ENCODE measurements around the gene PASD1.

The PASD1 gene

GRCh38 chrX:151723156-151723760 lies 159.8 kb downstream of the PASD1 start:
- TF ChIP-seq CTCF (IDR thresholded peaks at IDR 0.05; ENCODE audit: low read depth, low read length), result no peak
- no peak for DNase-seq

GRCh38 chrX:151724563-151725337 lies 161.3 kb downstream of the PASD1 start:
- Histone ChIP-seq H3K27me3 (ENCODE audit: insufficient read depth, low read depth, severe bottlenecking) (peaks cover 69% of the 10 kb centered on the region), H3K36me3 (no peaks in the 10 kb centered on the region), H3K27ac (no peak overlapping the region), H3K4me3 (ENCODE audit: low read depth, low read length) (no peak overlapping the region), H3K9me3 (ENCODE audit: severe bottlenecking) (no peaks in the 10 kb centered on the region)
- no peak for TF ChIP-seq CTCF (IDR thresholded peaks at IDR 0.05; ENCODE audit: low read depth, low read length)
- no peak for DNase-seq

More at GRCh38 chrX:151723156-151723760, 159.8 kb downstream of the PASD1 start:
- Histone ChIP-seq H3K4me3 (ENCODE audit: low read depth, low read length) (no peak overlapping the region), H3K9me3 (ENCODE audit: severe bottlenecking) (no peaks in the 10 kb centered on the region), H3K27ac (no peak overlapping the region), H3K27me3 (ENCODE audit: insufficient read depth, low read depth, severe bottlenecking) (peaks cover 56% of the 10 kb centered on the region), H3K36me3 (no peaks in the 10 kb centered on the region)

GRCh38 chrX:151725338-151725614 lies 161.8 kb downstream of the PASD1 start:
- no peak for TF ChIP-seq CTCF (IDR thresholded peaks at IDR 0.05; ENCODE audit: low read depth, low read length)
- no peaks in the 10 kb centered on the region for H3K36me3 ChIP-seq
- peaks cover 69% of the 10 kb centered on the region for H3K27me3 ChIP-seq (ENCODE audit: insufficient read depth, low read depth, severe bottlenecking)
- H3K4me3 ChIP-seq (ENCODE audit: low read depth, low read length), result no peak overlapping the region
- no peaks in the 10 kb centered on the region for H3K9me3 ChIP-seq (ENCODE audit: severe bottlenecking)
- H3K27ac ChIP-seq, result no peak overlapping the region
- DNase-seq, result no peak
